OCI-LY1 (cell line): Measurements from ENCODE around the gene RPS6KL1.

Source experiments
- H2AFZ ChIP-seq: fragments of 200-600 bp; sonication (generic), shearing (Covaris generic); 2 replicates; pipeline ENCODE4 v1.6.0; 2014; ENCODE audit warnings: antibody characterized with exemption, mild to moderate bottlenecking, low read length
- H3F3A ChIP-seq: fragments of 200-600 bp; sonication (generic), shearing (Covaris generic); 2 replicates; pipeline ENCODE4 v1.6.0; 2014; ENCODE audit warnings: mild to moderate bottlenecking, antibody characterized with exemption, low read length, moderate library complexity; ENCODE audit not compliant: insufficient read depth
- H3K27ac ChIP-seq: fragments of 200-600 bp; sonication (generic); 2 replicates; pipeline ENCODE4 v1.5.1; 2014; ENCODE audit warnings: low read length, mixed run types, mild to moderate bottlenecking, low read depth; ENCODE audit not compliant: poor library complexity, severe bottlenecking
- H3K27me3 ChIP-seq: fragments of 200-600 bp; sonication (generic); 2 replicates; pipeline ENCODE4 v1.6.0; 2014; ENCODE audit warnings: antibody characterized with exemption, mild to moderate bottlenecking, low read length, moderate library complexity; ENCODE audit not compliant: insufficient read depth
- H3K36me3 ChIP-seq: fragments of 200-600 bp; sonication (generic); 2 replicates; pipeline ENCODE4 v1.6.1; 2014; ENCODE audit warnings: mild to moderate bottlenecking, antibody characterized with exemption, low read length, moderate library complexity, mixed read lengths; ENCODE audit not compliant: insufficient read depth
- H3K4me1 ChIP-seq: fragments of 200-600 bp; sonication (generic); 2 replicates; pipeline ENCODE4 v1.5.1; 2014; ENCODE audit warnings: mild to moderate bottlenecking, low read length, moderate library complexity; ENCODE audit not compliant: insufficient read depth, severe bottlenecking
- H3K4me2 ChIP-seq: fragments of 200-600 bp; sonication (generic), shearing (Covaris generic); 2 replicates; pipeline ENCODE4 v1.6.1; 2014; ENCODE audit warnings: low read length
- H3K4me3 ChIP-seq: fragments of 200-600 bp; sonication (generic); 2 replicates; pipeline ENCODE4 v1.5.1; 2014; ENCODE audit warnings: low read length, low read depth, mild to moderate bottlenecking, mixed read lengths; ENCODE audit not compliant: poor library complexity, severe bottlenecking
- H3K79me2 ChIP-seq: fragments of 200-600 bp; shearing (Covaris generic); 2 replicates; pipeline ENCODE4 v1.6.1; 2016; ENCODE audit warnings: mixed run types, low read length, mixed read lengths; ENCODE audit not compliant: insufficient read depth
- H3K9ac ChIP-seq: fragments of 200-600 bp; sonication (generic), shearing (Covaris generic); 2 replicates; pipeline ENCODE4 v1.6.1; 2014; ENCODE audit warnings: mild to moderate bottlenecking, low read length, mixed read lengths
- H3K9me2 ChIP-seq: fragments of 200-600 bp; sonication (generic), shearing (Covaris generic); 2 replicates; pipeline ENCODE4 v1.6.1; 2014; ENCODE audit warnings: low read depth, mild to moderate bottlenecking, low read length, mixed read lengths
- H3K9me3 ChIP-seq: fragments of 200-600 bp; shearing (Covaris generic); 2 replicates; pipeline ENCODE4 v1.6.1; 2014; ENCODE audit warnings: low read length, mixed read lengths
- H4K20me1 ChIP-seq: fragments of 200-600 bp; sonication (generic), shearing (Covaris generic); 2 replicates; pipeline ENCODE4 v1.6.0; 2016; ENCODE audit warnings: mild to moderate bottlenecking, low read length; ENCODE audit not compliant: insufficient read depth
- CTCF ChIP-seq: fragments of 200-600 bp; sonication (generic), shearing (Covaris generic); IDR thresholded peaks from 2 replicates; pipeline ENCODE4 v1.5.1; 2017; ENCODE audit warnings: mild to moderate bottlenecking, antibody characterized with exemption, low read length, moderate library complexity, mixed read lengths
- EZH2 ChIP-seq: fragments of 200-600 bp; sonication (generic), shearing (Covaris generic); IDR thresholded peaks from 2 replicates; pipeline ENCODE4 v1.8.0; 2017; ENCODE audit warnings: borderline replicate concordance, mixed run types, mild to moderate bottlenecking, antibody characterized with exemption, low read length, moderate library complexity, mixed read lengths

Gene RPS6KL1

GRCh38 chr14:74940956-74941565 lies 18.0 kb upstream of the RPS6KL1 start:
- Histone ChIP-seq H2AFZ (peak overlapping the region; percentile 72; the same call in 1 of the 2 replicates), H3K27ac (peak overlapping the region; percentile 70), H3K79me2 (no peaks in the 10 kb centered on the region), H3K9ac (peak overlapping the region; percentile 52; the same call in 1 of the 2 replicates), H3K27me3 (no peaks in the 10 kb centered on the region), H3K36me3 (no peaks in the 10 kb centered on the region), H4K20me1 (no peaks in the 10 kb centered on the region), H3K9me3 (no peaks in the 10 kb centered on the region), H3K4me1 (peaks cover 44% of the 10 kb centered on the region), H3F3A (no peaks in the 10 kb centered on the region), H3K9me2 (no peaks in the 10 kb centered on the region), H3K4me2 (peak overlapping the region; percentile 67; the same call in 1 of the 2 replicates), H3K4me3 (peak overlapping the region; percentile 43)
- TF ChIP-seq EZH2: no peak
- TF ChIP-seq CTCF: no peak

- Histone ChIP-seq H3K9ac (no peak overlapping the region), H3K4me2 (no peak overlapping the region), H3K4me3 (no peak overlapping the region), H3K9me3 (no peaks in the 10 kb centered on the region), H2AFZ (no peak overlapping the region), H4K20me1 (no peaks in the 10 kb centered on the region), H3K79me2 (no peaks in the 10 kb centered on the region), H3K27ac (no peak overlapping the region), H3F3A (no peaks in the 10 kb centered on the region), H3K4me1 (peaks cover 42% of the 10 kb centered on the region), H3K27me3 (no peaks in the 10 kb centered on the region), H3K9me2 (no peaks in the 10 kb centered on the region), H3K36me3 (no peaks in the 10 kb centered on the region)
- no peak for TF ChIP-seq EZH2
Observed at GRCh38 chr14:74938531-74939495, 15.8 kb upstream of the RPS6KL1 start.

DNA sequence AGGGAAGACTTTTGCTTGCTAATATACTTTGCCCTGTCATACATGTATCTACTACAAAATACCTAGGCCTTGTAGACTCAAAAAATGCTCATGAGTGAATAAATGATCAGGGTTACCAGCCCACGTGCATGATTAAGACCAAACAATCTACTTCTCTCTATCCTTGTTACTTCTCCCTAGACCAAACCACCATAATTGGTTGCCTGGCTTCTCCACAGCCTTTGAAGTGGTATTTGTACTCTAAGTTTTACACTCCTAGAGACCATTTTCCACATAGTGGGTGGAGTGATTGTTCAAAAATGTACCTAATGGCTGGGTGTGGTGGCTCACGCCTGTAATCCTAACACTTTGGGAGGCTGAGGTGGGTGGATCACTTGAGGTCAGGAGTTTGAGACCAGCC lies 14.1 kb upstream of the RPS6KL1 start:
- Histone ChIP-seq H3K9me3 (no peaks in the 10 kb centered on the region), H3K79me2 (no peaks in the 10 kb centered on the region), H3F3A (no peaks in the 10 kb centered on the region), H3K36me3 (no peaks in the 10 kb centered on the region), H3K9ac (no peak overlapping the region), H3K27me3 (no peaks in the 10 kb centered on the region), H4K20me1 (no peaks in the 10 kb centered on the region), H3K9me2 (no peaks in the 10 kb centered on the region), H3K4me2 (no peak overlapping the region), H3K27ac (no peak overlapping the region), H3K4me3 (no peak overlapping the region), H2AFZ (no peak overlapping the region), H3K4me1 (peaks cover 31% of the 10 kb centered on the region)
- no peak for TF ChIP-seq EZH2
- TF ChIP-seq CTCF: no peak
